GM23338 (cell line): ENCODE results near the gene RILPL1.
"Not testable (repeated sequence)": the region's sequence is repeated elsewhere in the genome, so short reads cannot be mapped to it uniquely, and the experiment has no call there.

ENCODE experiments used
- EZH2 ChIP-seq: fragments of 200-600 bp; sonication (generic); IDR thresholded peaks from one replicate; pipeline ENCODE4 v1.8.0; 2017; ENCODE audit warnings: antibody characterized with exemption, mild to moderate bottlenecking, low read depth; ENCODE audit not compliant: unreplicated experiment
- TF ChIP-seq, protein P1 (sequence below), 2 experiments: fragments of 200-600 bp in 1 of 2; sonication (generic) in 1 of 2; conservative IDR thresholded peaks; 2 replicates each; pipeline versions ENCODE4 v1.5.1 to v1.6.1; 2016 to 2017; ENCODE audit warnings: antibody characterized with exemption in 2 of 2, low read depth in 2 of 2, mild to moderate bottlenecking in 2 of 2, moderate library complexity in 1 of 2

DNA sequence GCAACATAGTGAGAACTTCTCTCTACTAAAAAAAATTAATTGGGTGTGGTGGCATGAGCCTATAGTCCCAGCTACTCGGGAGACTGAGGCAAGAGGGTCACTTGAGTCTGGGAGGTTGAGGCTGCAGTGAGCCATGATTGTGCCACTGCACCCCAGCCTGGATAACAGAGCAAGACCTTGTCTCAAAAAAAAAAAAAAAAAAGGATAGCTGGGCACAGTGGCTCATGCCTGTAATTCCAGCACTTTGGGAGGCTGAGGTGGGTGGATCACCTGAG, 81.3 kb downstream of the RILPL1 start:
- TF ChIP-seq, protein P1, sequence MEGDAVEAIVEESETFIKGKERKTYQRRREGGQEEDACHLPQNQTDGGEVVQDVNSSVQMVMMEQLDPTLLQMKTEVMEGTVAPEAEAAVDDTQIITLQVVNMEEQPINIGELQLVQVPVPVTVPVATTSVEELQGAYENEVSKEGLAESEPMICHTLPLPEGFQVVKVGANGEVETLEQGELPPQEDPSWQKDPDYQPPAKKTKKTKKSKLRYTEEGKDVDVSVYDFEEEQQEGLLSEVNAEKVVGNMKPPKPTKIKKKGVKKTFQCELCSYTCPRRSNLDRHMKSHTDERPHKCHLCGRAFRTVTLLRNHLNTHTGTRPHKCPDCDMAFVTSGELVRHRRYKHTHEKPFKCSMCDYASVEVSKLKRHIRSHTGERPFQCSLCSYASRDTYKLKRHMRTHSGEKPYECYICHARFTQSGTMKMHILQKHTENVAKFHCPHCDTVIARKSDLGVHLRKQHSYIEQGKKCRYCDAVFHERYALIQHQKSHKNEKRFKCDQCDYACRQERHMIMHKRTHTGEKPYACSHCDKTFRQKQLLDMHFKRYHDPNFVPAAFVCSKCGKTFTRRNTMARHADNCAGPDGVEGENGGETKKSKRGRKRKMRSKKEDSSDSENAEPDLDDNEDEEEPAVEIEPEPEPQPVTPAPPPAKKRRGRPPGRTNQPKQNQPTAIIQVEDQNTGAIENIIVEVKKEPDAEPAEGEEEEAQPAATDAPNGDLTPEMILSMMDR (conservative IDR thresholded peaks at IDR 0.05; ENCODE audit: low read depth in 2 of 2): not testable (repeated sequence)
- not testable (repeated sequence) for TF ChIP-seq EZH2
